Neuronal stem cell (in vitro differentiated cells): ENCODE measurements around the gene PLEKHF1.

Experiments
- DNase-seq: peaks from one replicate; pipeline ENCODE4 v3.0.0-alpha.2; 2013; ENCODE audit warnings: low spot score
- H2AFZ ChIP-seq: one replicate; pipeline ENCODE4 v1.6.1; 2013; ENCODE audit warnings: mild to moderate bottlenecking, low read length, inconsistent platforms
- H2AK5ac ChIP-seq: 2 replicates; pipeline ENCODE4 v1.6.1; 2013; ENCODE audit warnings: low read depth, mild to moderate bottlenecking, inconsistent platforms, low read length, moderate library complexity, mixed read lengths
- H2BK120ac ChIP-seq: 2 replicates; pipeline ENCODE4 v1.6.1; 2013; ENCODE audit warnings: low read depth, mild to moderate bottlenecking, inconsistent platforms, low read length, moderate library complexity, mixed read lengths
- H2BK12ac ChIP-seq: one replicate; pipeline ENCODE4 v1.6.1; 2013; ENCODE audit warnings: low read length, inconsistent platforms
- H2BK15ac ChIP-seq: 2 replicates; pipeline ENCODE4 v1.6.1; 2013; ENCODE audit warnings: mild to moderate bottlenecking, low read length, inconsistent platforms, mixed read lengths
- H2BK5ac ChIP-seq: one replicate; pipeline ENCODE4 v1.6.1; 2013; ENCODE audit warnings: inconsistent platforms, mild to moderate bottlenecking, low read length, moderate library complexity
- H3K14ac ChIP-seq: one replicate; pipeline ENCODE4 v1.6.1; 2013; ENCODE audit warnings: low read length, inconsistent platforms
- H3K18ac ChIP-seq: 2 replicates; pipeline ENCODE4 v1.6.1; 2013; ENCODE audit warnings: low read length, inconsistent platforms
- H3K23ac ChIP-seq: 2 replicates; pipeline ENCODE4 v1.6.1; 2013; ENCODE audit warnings: low read depth, mild to moderate bottlenecking, mixed read lengths, low read length, inconsistent platforms; ENCODE audit not compliant: poor library complexity
- H3K27ac ChIP-seq: replicated peaks from 3 replicates; pipeline ENCODE4 v1.5.1; 2013; ENCODE audit warnings: low read length, inconsistent platforms
- H3K27me3 ChIP-seq, 3 experiments: 2 replicates each; pipeline ENCODE4 v1.6.1; 2013; ENCODE audit warnings: low read length in 3 of 3, mild to moderate bottlenecking in 2 of 3, inconsistent platforms in 1 of 3, low read depth in 1 of 3, mixed read lengths in 1 of 3, moderate library complexity in 1 of 3; ENCODE audit not compliant: control insufficient read depth in 3 of 3, insufficient read depth in 3 of 3
- H3K36me3 ChIP-seq, 2 donors: replicated peaks in 1 of 2; 2 replicates each; pipeline ENCODE4 v1.6.1; 2013; ENCODE audit warnings: low read length in 2 of 2; ENCODE audit not compliant: control insufficient read depth in 2 of 2, insufficient read depth in 2 of 2
- H3K4ac ChIP-seq: 2 replicates; pipeline ENCODE4 v1.6.1; 2013; ENCODE audit warnings: inconsistent platforms, mild to moderate bottlenecking, low read length, moderate library complexity
- H3K4me1 ChIP-seq, 2 donors: 1 replicate in 1 of 2; 2 replicates in 1 of 2; pipeline ENCODE4 v1.6.1; 2013; ENCODE audit warnings: low read length in 2 of 2, low read depth in 1 of 2; ENCODE audit not compliant: control insufficient read depth in 2 of 2, insufficient read depth in 1 of 2
- H3K4me2 ChIP-seq: one replicate; pipeline ENCODE4 v1.6.1; 2013; ENCODE audit warnings: mild to moderate bottlenecking, low read length, inconsistent platforms; ENCODE audit not compliant: insufficient read depth, poor library complexity, severe bottlenecking
- H3K4me3 ChIP-seq, 2 donors: 2 replicates each; pipeline ENCODE4 v1.5.1; 2013; ENCODE audit warnings: low read length in 2 of 2, mild to moderate bottlenecking in 2 of 2, inconsistent platforms in 1 of 2, moderate library complexity in 1 of 2
- H3K79me1 ChIP-seq: one replicate; pipeline ENCODE4 v1.6.1; 2013; ENCODE audit warnings: low read depth, mild to moderate bottlenecking, inconsistent platforms, low read length, moderate library complexity
- H3K9ac ChIP-seq: one replicate; pipeline ENCODE4 v1.6.1; 2013; ENCODE audit warnings: mild to moderate bottlenecking, low read depth, low read length, inconsistent platforms; ENCODE audit not compliant: poor library complexity
- H3K9me3 ChIP-seq, 2 donors: replicated peaks in 1 of 2; 2 replicates each; pipeline versions ENCODE3 to v1.6.1; 2013; ENCODE audit warnings: low read length in 2 of 2, mild to moderate bottlenecking in 2 of 2, inconsistent platforms in 1 of 2, low read depth in 1 of 2, mixed read lengths in 1 of 2, moderate library complexity in 1 of 2; ENCODE audit not compliant: control insufficient read depth in 2 of 2, insufficient read depth in 1 of 2
- H4K8ac ChIP-seq: one replicate; pipeline ENCODE4 v1.6.1; 2013; ENCODE audit warnings: low read depth, mild to moderate bottlenecking, inconsistent platforms, low read length, moderate library complexity
- H4K91ac ChIP-seq: one replicate; pipeline ENCODE4 v1.6.1; 2013; ENCODE audit warnings: low read length, low read depth, mild to moderate bottlenecking, inconsistent platforms; ENCODE audit not compliant: poor library complexity
- WGBS, 2 donors: extraction: QIAGEN DNeasy Blood & Tissue Kit; methylation state at CpG; one replicate each; pipeline ENCODE4 v1.1.7; 2013; ENCODE audit warnings: missing lambda C conversion rate in 2 of 2, mixed read lengths in 1 of 2; ENCODE audit not compliant: insufficient read length in 2 of 2, insufficient replicate concordance in 1 of 2; ENCODE audit errors: extremely low coverage in 2 of 2; 5-methylcytosine and 5-hydroxymethylcytosine counted together

PLEKHF1 gene

DNA sequence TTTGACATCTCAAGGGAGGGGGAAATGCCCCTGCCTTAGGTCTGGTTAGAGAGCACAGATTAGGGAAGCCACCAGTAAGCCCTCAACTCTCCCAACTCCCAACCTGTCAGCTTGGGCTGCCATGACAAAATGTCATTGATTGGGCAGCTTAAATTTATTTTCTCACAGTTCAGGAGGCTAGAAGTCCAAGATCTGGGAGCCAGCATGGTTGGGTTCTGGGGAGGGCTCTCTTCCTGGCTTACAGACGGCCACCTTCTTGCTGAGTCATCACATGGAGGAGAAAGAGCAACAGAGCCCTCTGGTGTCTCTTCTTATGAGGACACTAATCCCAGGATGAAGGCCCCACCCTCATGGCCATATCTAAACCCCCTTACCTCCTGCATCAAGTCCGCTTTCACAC lies 25.6 kb downstream of the PLEKHF1 start:
- H3K23ac ChIP-seq, result no peak overlapping the region
- H3K27me3 ChIP-seq, result no peaks in the 10 kb centered on the region
- H4K91ac ChIP-seq, result peak overlapping the region; percentile 68
- WGBS, 2 donors, result no CpG with 5 or more reads among the region's 2 CpGs
- H3K18ac ChIP-seq, result no peak overlapping the region
- no peak overlapping the region for H3K27ac ChIP-seq
- H2BK120ac ChIP-seq, result no peak overlapping the region
- no peak for DNase-seq
- H3K4me2 ChIP-seq, result no peak overlapping the region
- peak overlapping the region; percentile 86 for H2BK12ac ChIP-seq
- H2BK15ac ChIP-seq, result no peak overlapping the region
- no peak overlapping the region for H3K4me3 ChIP-seq
- peak overlapping the region; percentile 51 for H2AFZ ChIP-seq
- no peak overlapping the region for H2BK5ac ChIP-seq
- peaks cover 1 to 2% of the 10 kb centered on the region in 2 donors for H3K4me1 ChIP-seq
- H3K14ac ChIP-seq, result no peak overlapping the region
- no peak overlapping the region for H2AK5ac ChIP-seq
- no peak overlapping the region for H4K8ac ChIP-seq
- no peaks in the 10 kb centered on the region for H3K36me3 ChIP-seq
- peaks cover 3 to 5% of the 10 kb centered on the region in 2 donors for H3K9me3 ChIP-seq
- no peaks in the 10 kb centered on the region for H3K79me1 ChIP-seq
- H3K9ac ChIP-seq, result no peak overlapping the region
- no peak overlapping the region for H3K4ac ChIP-seq

DNA sequence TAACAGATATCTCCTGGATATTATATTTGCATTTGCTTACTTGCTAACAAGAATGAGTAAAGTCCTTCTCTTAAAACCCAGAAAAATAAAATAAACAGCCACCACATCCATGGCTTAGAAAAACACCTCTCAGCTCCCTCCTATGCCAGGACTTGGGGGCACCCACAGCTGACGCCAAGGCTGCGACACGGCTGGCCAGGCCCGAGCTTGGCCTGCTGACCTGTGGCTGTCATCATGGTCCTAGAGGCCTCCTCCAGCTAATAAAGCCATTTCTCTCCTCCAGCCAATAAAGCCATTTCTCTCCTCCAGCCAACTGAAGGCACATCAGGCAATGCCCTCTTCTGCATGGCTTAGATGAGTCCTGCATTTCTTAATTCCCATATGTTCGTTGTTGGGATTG lies 28.9 kb downstream of the PLEKHF1 start:
- WGBS, 2 donors, result no CpG with 5 or more reads among the region's 5 CpGs
- Histone ChIP-seq H2BK120ac (no peak overlapping the region), H2BK12ac (no peak overlapping the region), H3K4me3 (no peak overlapping the region), H3K4me2 (no peak overlapping the region), H3K4me1 (peaks cover 1 to 2% of the 10 kb centered on the region in 2 donors), H3K27me3 (no peaks in the 10 kb centered on the region), H2BK15ac (no peak overlapping the region), H3K14ac (no peak overlapping the region), H3K36me3 (no peaks in the 10 kb centered on the region), H3K79me1 (no peaks in the 10 kb centered on the region), H4K91ac (no peak overlapping the region), H3K27ac (no peak overlapping the region), H3K23ac (no peak overlapping the region), H4K8ac (no peak overlapping the region), H3K4ac (no peak overlapping the region), H3K9ac (no peak overlapping the region), H2AK5ac (no peak overlapping the region), H2BK5ac (no peak overlapping the region), H3K18ac (no peak overlapping the region), H2AFZ (peak overlapping the region; percentile 47), H3K9me3 (peaks cover 3 to 5% of the 10 kb centered on the region in 2 donors)
- DNase-seq, result no peak

- Histone ChIP-seq H2BK15ac (no peak overlapping the region), H3K4ac (no peak overlapping the region), H2BK120ac (no peak overlapping the region), H3K14ac (no peak overlapping the region), H3K27me3 (no peaks in the 10 kb centered on the region), H2AFZ (peak overlapping the region; percentile 47), H2BK12ac (no peak overlapping the region), H3K4me3 (no peak overlapping the region), H3K27ac (no peak overlapping the region), H3K18ac (peak overlapping the region; percentile 36), H4K91ac (no peak overlapping the region), H3K9me3 (peaks cover 3 to 5% of the 10 kb centered on the region in 2 donors), H3K4me1 (peaks cover 1 to 2% of the 10 kb centered on the region in 2 donors), H3K36me3 (no peaks in the 10 kb centered on the region), H2AK5ac (peak overlapping the region; percentile 28), H3K4me2 (no peak overlapping the region), H4K8ac (no peak overlapping the region), H3K9ac (no peak overlapping the region), H3K79me1 (no peaks in the 10 kb centered on the region), H2BK5ac (no peak overlapping the region), H3K23ac (no peak overlapping the region)
- DNase-seq, result peak; percentile 59
- WGBS, 2 donors, result no CpG with 5 or more reads among the region's 19 CpGs
Measured at GRCh38 chr19:29694669-29695627, 29.7 kb downstream of the PLEKHF1 start.

GRCh38 chr19:29695765-29696564 lies 30.7 kb downstream of the PLEKHF1 start:
- Histone ChIP-seq H3K9ac (no peak overlapping the region), H3K14ac (no peak overlapping the region), H2AFZ (no peak overlapping the region), H3K4me2 (no peak overlapping the region), H3K18ac (no peak overlapping the region), H3K23ac (no peak overlapping the region), H3K4me1 (peaks cover 0 to 2% of the 10 kb centered on the region in 2 donors), H3K36me3 (no peaks in the 10 kb centered on the region), H4K8ac (no peak overlapping the region), H2BK15ac (no peak overlapping the region), H3K27ac (no peak overlapping the region), H3K4me3 (peak overlapping the region in 1 of 2 donors; percentile 50), H2BK5ac (no peak overlapping the region), H2AK5ac (no peak overlapping the region), H3K4ac (no peak overlapping the region), H2BK12ac (no peak overlapping the region), H3K79me1 (no peaks in the 10 kb centered on the region), H3K27me3 (no peaks in the 10 kb centered on the region), H3K9me3 (no peaks in the 10 kb centered on the region), H4K91ac (no peak overlapping the region), H2BK120ac (no peak overlapping the region)
- DNase-seq, result no peak
- no CpG with 5 or more reads among the region's 6 CpGs for WGBS, 2 donors
